Heart left ventricle (tissue), 16 donors: ENCODE results near the gene GPHB5. TPM values are rescaled to one million over a fixed set of nuclear protein-coding genes. Genes with fewer than 3 reads are reported as not detected.

Experiments used
- ATAC-seq, 4 donors: fragments of 200-7000 bp; cut with Tn5 transposase; one replicate each; pipeline ENCODE4 v1.9.1; 2020 to 2022; ENCODE audit warnings: moderate library complexity in 4 of 4, mild to moderate bottlenecking in 3 of 4, moderate number of reproducible peaks in 1 of 4
- DNase-seq, 5 donors: peaks; one replicate each; pipeline ENCODE4 v3.0.0-alpha.2; 2020
- H3K27ac ChIP-seq, 12 donors: fragments of 200-600 bp; sonication (generic) in 4 of 12; one replicate each; pipeline versions ENCODE4 v1.5.0 to v1.8.0; 2016 to 2022; ENCODE audit warnings: mild to moderate bottlenecking in 2 of 12
- H3K27me3 ChIP-seq, 9 donors: fragments of 200-600 bp; sonication (generic) in 2 of 9; one replicate each; pipeline versions ENCODE4 v1.5.1 to v1.8.0; 2016 to 2022; ENCODE audit warnings: mild to moderate bottlenecking in 3 of 9
- H3K36me3 ChIP-seq, 9 donors: fragments of 200-600 bp; sonication (generic) in 2 of 9; one replicate each; pipeline versions ENCODE4 v1.5.0 to v1.8.0; 2018 to 2022; ENCODE audit warnings: mild to moderate bottlenecking in 2 of 9
- H3K4me1 ChIP-seq, 12 donors: fragments of 200-600 bp; sonication (generic) in 4 of 12; one replicate each; pipeline versions ENCODE4 v1.5.0 to v1.8.0; 2016 to 2022; ENCODE audit warnings: mild to moderate bottlenecking in 3 of 12
- H3K4me3 ChIP-seq, 12 donors: fragments of 200-600 bp; sonication (generic) in 4 of 12; one replicate each; pipeline versions ENCODE4 v1.5.0 to v1.8.0; 2017 to 2022; ENCODE audit warnings: mild to moderate bottlenecking in 9 of 12, moderate library complexity in 4 of 12
- H3K9me3 ChIP-seq, 12 donors: fragments of 200-600 bp; sonication (generic) in 4 of 12; one replicate each; pipeline versions ENCODE4 v1.5.0 to v1.8.0; 2016 to 2022; ENCODE audit warnings: mild to moderate bottlenecking in 1 of 12
- CTCF ChIP-seq, 12 donors: fragments of 200-600 bp; sonication (generic) in 4 of 12; IDR thresholded peaks; one replicate each; pipeline versions ENCODE4 v1.5.0 to v1.8.0; 2018 to 2022; ENCODE audit warnings: antibody characterized with exemption in 12 of 12, mild to moderate bottlenecking in 5 of 12
- POLR2A ChIP-seq, 2 donors: fragments of 450-650 bp; IDR thresholded peaks; one replicate each; pipeline ENCODE4 v1.6.1; 2017; ENCODE audit warnings: antibody characterized with exemption in 2 of 2, mild to moderate bottlenecking in 2 of 2, moderate library complexity in 2 of 2
- WGBS, 4 donors: extraction: QIAGEN DNeasy Blood & Tissue Kit in 2 of 4; methylation state at CpG; one replicate each; pipeline versions ENCODE4 v1.1.5 to v1.1.7; 2013 to 2018; 5-methylcytosine and 5-hydroxymethylcytosine counted together
- intact Hi-C, 10 donors: fragments of 100-400 bp; cut with DNase I; formaldehyde crosslinking; loops; one replicate each; pipeline versions ENCODE4 v1.11.1 to v1.14.2; 2022
- polyA plus RNA-seq, 2 donors: library from polyadenylated mRNA; stranded (reverse); fragments of 200-250 nt; gene quantifications; one replicate each; pipeline ENCODE4 v1.2.3, GENCODE V29; 2013
- total RNA-seq, 9 donors: library from RNA; depleted of rRNA in 2 of 9; stranded (reverse); fragments of >200 nt in 2 of 9; fragmentation: NEBNext Ultra II Directional in 3 of 9; extraction: Animal tissue kit (Norgen Biotek cat#: 25700) in 3 of 9; gene quantifications; one replicate each; pipeline versions ENCODE4 v1.1.0 to v1.2.4, GENCODE V29; 2016 to 2023
- donor health status: ischemic (EF 13 %, LVEDD 7.1; RV severe dilation, severe dysfunction).
- donor health status: healthy with polysubstance abuse.
- donor health status: DM: no; HTN: yes; CAD: no.
- donor health status: DM: no; HTN: no; CAD: no.
- donor health status: ischemic (EF 25% LVEDD 6.9; RV normal size, moderate dysfunction).
- donor health status: ischemic (EF 25% LVEDD 5.7; RV mildly dilated, moderate dysfunction).
- donor health status: healthy.
- donor health status: DM: yes; HTN: yes; CAD: no.
- donor health status: ischemic (EF 35%, LVEDD 5.7; RV mildly dilated, moderate dysfunction).
- donor health status: nonischemic (EF 11% LVEDD 7.7; RV severe dilation, severe dysfunction).
- donor health status: DM: yes; HTN: yes; CAD: no.
- donor health status: PGD.
- donor health status: ischemic (EF 29% LVEDD 5.4; RV normal size, mild dysfunction).
- donor health status: nonischemic (EF 23%, LVEDD 6.1; RV moderate dilation, normal function).

Gene GPHB5
- total and polyA plus RNA-seq, 11 donors, result not detected

- TF ChIP-seq CTCF (IDR thresholded peaks at IDR 0.05) (no peak), POLR2A (IDR thresholded peaks at IDR 0.05) (no peak)
- peaks cover 0 to 13% (median 0%) of the 10 kb centered on the region in 12 donors for H3K9me3 ChIP-seq
- peaks cover 0 to 28% (median 6%) of the 10 kb centered on the region in 12 donors for H3K4me1 ChIP-seq
- ATAC-seq (no peak), DNase-seq (no peak)
- no peak overlapping the region for H3K4me3 ChIP-seq
- 94 to 98% (median 96%) methylated on average over 5 of the region's 5 CpGs for WGBS, 4 donors
- H3K27me3 ChIP-seq, result no peaks in the 10 kb centered on the region
- H3K36me3 ChIP-seq, result peaks cover 0 to 12% (median 0%) of the 10 kb centered on the region in 9 donors
- H3K27ac ChIP-seq, result no peak overlapping the region
- intact Hi-C loops, result no loop called here
Observed at GRCh38 chr14:63268771-63269170, 50.0 kb downstream of the GPHB5 start.

- Histone ChIP-seq H3K4me3 (no peak overlapping the region), H3K36me3 (peaks cover 0 to 9% (median 0%) of the 10 kb centered on the region in 9 donors), H3K9me3 (peaks cover 0 to 13% (median 0%) of the 10 kb centered on the region in 12 donors), H3K4me1 (peaks cover 0 to 18% (median 2%) of the 10 kb centered on the region in 12 donors), H3K27ac (no peak overlapping the region), H3K27me3 (no peaks in the 10 kb centered on the region)
- no peak for ATAC-seq
- TF ChIP-seq POLR2A (IDR thresholded peaks at IDR 0.05) (no peak), CTCF (IDR thresholded peaks at IDR 0.05) (no peak)
- no peak for DNase-seq
- WGBS, 4 donors, result 66 to 87% (median 84%) methylated on average over 3 of the region's 3 CpGs
- intact Hi-C loops, result no loop called here
Observed at GRCh38 chr14:63267171-63267570, 51.6 kb downstream of the GPHB5 start.

GRCh38 chr14:63266106-63266505 is 52.6 kb downstream of the GPHB5 start:
- Histone ChIP-seq H3K27me3 (no peaks in the 10 kb centered on the region), H3K4me1 (peaks cover 0 to 18% (median 1%) of the 10 kb centered on the region in 12 donors), H3K36me3 (peaks cover 0 to 5% (median 0%) of the 10 kb centered on the region in 9 donors), H3K4me3 (no peak overlapping the region), H3K9me3 (peaks cover 0 to 13% (median 0%) of the 10 kb centered on the region in 12 donors), H3K27ac (no peak overlapping the region)
- 82 to 95% (median 88%) methylated on average over 1 of the region's 1 CpG for WGBS, 4 donors
- intact Hi-C loops, result no loop called here
- TF ChIP-seq CTCF (IDR thresholded peaks at IDR 0.05), result no peak
- no peak for TF ChIP-seq POLR2A (IDR thresholded peaks at IDR 0.05)
- DNase-seq (no peak), ATAC-seq (no peak)

Other genes starting within 250 kb of the GPHB5 start
- gene RHOJ, start 114.5 kb downstream of the GPHB5 start, total RNA-seq, result 10 to 100 TPM in 6 of 9 donors, 1 to 10 TPM in 3; 6.5 to 26.0 (median 11.6) TPM
- 10 to 100 TPM in 1 of 2 donors, 1 to 10 TPM in 1; 7.9 to 10.4 TPM for gene RHOJ, start 114.5 kb downstream of the GPHB5 start, polyA plus RNA-seq
- gene PPP2R5E, start 224.4 kb upstream of the GPHB5 start, total RNA-seq, result 10 to 100 TPM; 16.2 to 44.2 (median 37.6) TPM
- 10 to 100 TPM in 1 of 2 donors, 1 to 10 TPM in 1; 6.2 to 18.6 TPM for gene PPP2R5E, start 224.4 kb upstream of the GPHB5 start, polyA plus RNA-seq